ENCODE results near the gene MARK1.

- TF ChIP-seq JUNB (IDR thresholded peaks at IDR 0.05; ENCODE audit: unreplicated experiment) (no peak), CTCF (conservative IDR thresholded peaks at IDR 0.05; ENCODE audit: low read depth in 2 of 2) (no peak), EZH2phosphoT487 (IDR thresholded peaks at IDR 0.05; ENCODE audit: unreplicated experiment) (no peak), EZH2 (IDR thresholded peaks at IDR 0.05; ENCODE audit: low read depth, unreplicated experiment) (no peak), ZNF114 (CRISPR knock-in tag; IDR thresholded peaks at IDR 0.05) (no peak), ETS1 (IDR thresholded peaks at IDR 0.05) (no peak), POLR2AphosphoS5 (IDR thresholded peaks at IDR 0.05; ENCODE audit: low read depth) (no peak), REST (IDR thresholded peaks at IDR 0.05; ENCODE audit: unreplicated experiment) (no peak), ZNF462 (CRISPR knock-in tag; IDR thresholded peaks at IDR 0.05) (no peak), CREB1 (CRISPR knock-in tag; IDR thresholded peaks at IDR 0.05; ENCODE audit: low read depth) (no peak), NANOG (IDR thresholded peaks at IDR 0.05; ENCODE audit: borderline replicate concordance) (no peak), ZNF331 (CRISPR knock-in tag; IDR thresholded peaks at IDR 0.05; ENCODE audit: low read depth) (no peak)
Observed at GRCh38 chr1:220697326-220697725, 169.4 kb downstream of the MARK1 start.
